Measurements from ENCODE around the gene INHBE. TPM values are rescaled to one million over a fixed set of nuclear protein-coding genes. Genes with fewer than 3 reads are reported as not detected.
A peak's percentile ranks its signal among the peaks of the same experiment; 100 is the strongest.
"Not testable (repeated sequence)": the region's sequence is repeated elsewhere in the genome, so short reads cannot be mapped to it uniquely, and the experiment has no call there.

The INHBE gene
- total RNA-seq, 1 donor from 2014 or later, result not detected

- no peak for DNase-seq (ENCODE audit: low read depth, low spot score)
Measured at GRCh38 chr12:57475271-57476161, 20.4 kb downstream of the INHBE start.

- DNase-seq (ENCODE audit: low read depth, low spot score), result no peak
Measured at GRCh38 chr12:57476162-57476992, 21.3 kb downstream of the INHBE start.

GRCh38 chr12:57476993-57477709 is 22.0 kb downstream of the INHBE start:
- no peak for DNase-seq (ENCODE audit: low read depth, low spot score)

GRCh38 chr12:57477710-57478681 is 22.9 kb downstream of the INHBE start:
- DNase-seq (ENCODE audit: low read depth, low spot score), result no peak

- DNase-seq (ENCODE audit: low read depth, low spot score), result no peak
Measured at GRCh38 chr12:57479043-57479375, 23.9 kb downstream of the INHBE start.

GRCh38 chr12:57479376-57480115 is 24.4 kb downstream of the INHBE start, which contains the start of gene ARHGAP9:
Gene ARHGAP9, minus strand, starts transcription at chr12:57479866. Its CDS starts 460 bp downstream, at chr12:57479406.
- DNase-seq (ENCODE audit: low read depth, low spot score), result no peak

- DNase-seq (ENCODE audit: low read depth, low spot score), result no peak
Measured at GRCh38 chr12:57481671-57482070, 26.6 kb downstream of the INHBE start.

GRCh38 chr12:57483466-57483865 is 28.4 kb downstream of the INHBE start:
- DNase-seq (ENCODE audit: low read depth, low spot score), result no peak

GRCh38 chr12:57485695-57486094 is 30.6 kb downstream of the INHBE start:
- DNase-seq (ENCODE audit: low read depth, low spot score), result no peak

GRCh38 chr12:57487055-57487596 is 32.0 kb downstream of the INHBE start:
- no peak for DNase-seq (ENCODE audit: low read depth, low spot score)

- DNase-seq (ENCODE audit: low read depth, low spot score), result peak; percentile 78
Measured at GRCh38 chr12:57487597-57488401, 32.7 kb downstream of the INHBE start, which contains the start of gene MARS1. Gene MARS1, plus strand, starts transcription at chr12:57488068. Its CDS starts 23 bp downstream, at chr12:57488091.

- no peak for DNase-seq (ENCODE audit: low read depth, low spot score)
Measured at GRCh38 chr12:57488402-57489156, 33.5 kb downstream of the INHBE start.

GRCh38 chr12:57489157-57489641 is 34.1 kb downstream of the INHBE start:
- no peak for DNase-seq (ENCODE audit: low read depth, low spot score)

GRCh38 chr12:57490126-57490525 is 35.0 kb downstream of the INHBE start:
- DNase-seq (ENCODE audit: low read depth, low spot score), result no peak

GRCh38 chr12:57491393-57492280 is 36.5 kb downstream of the INHBE start:
- no peak for DNase-seq (ENCODE audit: low read depth, low spot score)

- not testable (repeated sequence) for DNase-seq (ENCODE audit: low read depth, low spot score)
Measured at GRCh38 chr12:57495051-57495701, 40.1 kb downstream of the INHBE start.

Measured in pulmonary artery endothelial cell (primary cell).